ENCODE measurements around the gene STAG2. TPM values are rescaled to one million over a fixed set of nuclear protein-coding genes. Genes with fewer than 3 reads are reported as not detected.
"Not testable (repeated sequence)": the region's sequence is repeated elsewhere in the genome, so short reads cannot be mapped to it uniquely, and the experiment has no call there.

Gene STAG2
- polyA plus RNA-seq (ENCODE audit: insufficient read length): 64.5 TPM

GRCh38 chrX:123961268-123962005 is at the start of gene STAG2:
Gene STAG2, plus strand, starts transcription at chrX:123961706. Its CDS starts 60,922 bp downstream, at chrX:124022628.
- peak; percentile 88 for DNase-seq

- DNase-seq: no peak
These were observed 44.4 kb upstream of the STAG2 start for GRCh38 chrX:123917069-123917468.

GRCh38 chrX:123918106-123918721 is 43.3 kb upstream of the STAG2 start:
- DNase-seq: no peak

- no peak for DNase-seq
These were observed 41.3 kb upstream of the STAG2 start for GRCh38 chrX:123920105-123920785.

GRCh38 chrX:123923211-123923610 is 38.3 kb upstream of the STAG2 start:
- DNase-seq: no peak

GRCh38 chrX:123924186-123924585 is 37.3 kb upstream of the STAG2 start:
- DNase-seq: no peak

GRCh38 chrX:123927845-123928244 is 33.7 kb upstream of the STAG2 start:
- no peak for DNase-seq

GRCh38 chrX:123932055-123932454 is 29.5 kb upstream of the STAG2 start:
- DNase-seq: not testable (repeated sequence)

- DNase-seq: no peak
These were observed 18.4 kb upstream of the STAG2 start for GRCh38 chrX:123943074-123943473.

GRCh38 chrX:123943488-123943887 is 18.0 kb upstream of the STAG2 start:
- no peak for DNase-seq

- no peak for DNase-seq
These were observed 11.7 kb upstream of the STAG2 start for GRCh38 chrX:123949846-123950245.

- DNase-seq: no peak
These were observed 2.0 kb upstream of the STAG2 start for GRCh38 chrX:123959281-123960063.

- DNase-seq: no peak
These were observed 594 bp upstream of the STAG2 start for GRCh38 chrX:123960956-123961267.

- no peak for DNase-seq
These were observed 531 bp downstream of the STAG2 start for GRCh38 chrX:123962006-123962467.

- DNase-seq: peak; percentile 94
These were observed 1.4 kb downstream of the STAG2 start for GRCh38 chrX:123962794-123963373.

GRCh38 chrX:123964156-123964834 is 2.8 kb downstream of the STAG2 start:
- no peak for DNase-seq

- no peak for DNase-seq
These were observed 4.2 kb downstream of the STAG2 start for GRCh38 chrX:123965712-123966111.

- no peak for DNase-seq
These were observed 6.0 kb downstream of the STAG2 start for GRCh38 chrX:123967497-123967896.

GRCh38 chrX:123968383-123969050 is 7.0 kb downstream of the STAG2 start:
- no peak for DNase-seq

GRCh38 chrX:123971982-123972381 is 10.5 kb downstream of the STAG2 start:
- DNase-seq: no peak

- DNase-seq: no peak
These were observed 12.4 kb downstream of the STAG2 start for GRCh38 chrX:123973921-123974320.
